Adipocyte (in vitro differentiated cells): ENCODE measurements around the gene ARL4A.

ENCODE experiments used
- DNase-seq: peaks from one replicate; pipeline ENCODE4 v3.0.0-alpha.2; 2015; ENCODE audit warnings: low read depth
- H3K27me3 ChIP-seq: replicated peaks from 2 replicates; pipeline ENCODE4 v1.7.0; 2013; ENCODE audit warnings: mild to moderate bottlenecking, low read length, moderate library complexity; ENCODE audit not compliant: control insufficient read depth, insufficient read depth
- H3K36me3 ChIP-seq: 2 replicates; pipeline ENCODE4 v1.7.0; 2013; ENCODE audit warnings: low read length, mild to moderate bottlenecking, moderate library complexity; ENCODE audit not compliant: control insufficient read depth, insufficient read depth, severe bottlenecking
- H3K4me1 ChIP-seq: 2 replicates; pipeline ENCODE4 v1.7.0; 2013; ENCODE audit warnings: mild to moderate bottlenecking, low read length, moderate library complexity; ENCODE audit not compliant: control insufficient read depth, insufficient read depth
- H3K4me3 ChIP-seq: 2 replicates; pipeline ENCODE4 v1.7.0; 2013; ENCODE audit warnings: mild to moderate bottlenecking, low read length, moderate library complexity
- H3K9ac ChIP-seq: 2 replicates; pipeline ENCODE4 v1.7.0; 2013; ENCODE audit warnings: mild to moderate bottlenecking, low read length, moderate library complexity
- H3K9me3 ChIP-seq: 2 replicates; pipeline ENCODE4 v1.7.0; 2013; ENCODE audit warnings: mild to moderate bottlenecking, low read length, moderate library complexity; ENCODE audit not compliant: control insufficient read depth

The ARL4A gene

DNA sequence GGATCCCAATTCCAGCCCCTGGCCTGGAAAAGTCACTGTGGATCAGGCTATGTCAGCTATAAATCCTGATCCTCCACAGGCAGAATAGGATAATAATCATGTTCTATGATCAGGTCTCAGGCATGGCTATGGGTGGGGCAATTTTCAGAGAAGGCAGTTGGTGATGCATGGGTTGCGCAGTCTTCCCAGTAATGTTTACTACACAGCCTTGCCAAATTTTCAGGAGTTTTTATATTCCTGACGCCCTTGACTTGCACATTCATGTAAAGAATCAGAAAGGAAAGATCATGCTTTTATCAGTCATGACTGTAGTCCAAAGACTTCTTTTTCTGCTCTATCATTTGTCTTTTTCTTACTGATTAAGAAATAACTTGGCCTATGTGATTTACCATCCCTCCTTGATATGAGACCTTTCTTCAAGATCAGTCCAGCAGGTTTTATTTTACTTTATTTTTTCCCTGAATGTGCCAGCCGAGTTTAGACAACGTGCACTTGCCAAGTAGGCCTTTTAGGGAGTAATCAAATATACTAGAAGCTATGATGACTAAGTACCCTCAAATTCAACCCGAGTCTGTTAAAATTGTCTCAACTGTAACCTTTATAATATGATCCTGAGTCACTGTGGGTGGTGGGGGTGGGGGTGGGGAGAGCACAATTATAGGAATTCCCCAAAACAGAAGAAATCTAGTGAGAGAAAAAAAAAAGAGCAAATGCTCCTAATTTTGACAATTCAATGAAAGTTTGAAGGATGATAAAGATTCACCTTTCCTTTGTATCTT is 31.9 kb downstream of the ARL4A start:
- H3K36me3 ChIP-seq = no peaks in the 10 kb centered on the region
- H3K9ac ChIP-seq = peak overlapping the region; percentile 75
- DNase-seq = peak; percentile 73
- H3K4me1 ChIP-seq = peaks cover 37% of the 10 kb centered on the region
- no peaks in the 10 kb centered on the region for H3K27me3 ChIP-seq
- H3K9me3 ChIP-seq = no peaks in the 10 kb centered on the region
- H3K4me3 ChIP-seq = peak overlapping the region; percentile 9

- Histone ChIP-seq H3K4me3 (peak overlapping the region; percentile 9), H3K9ac (peak overlapping the region; percentile 75), H3K9me3 (no peaks in the 10 kb centered on the region), H3K27me3 (no peaks in the 10 kb centered on the region), H3K4me1 (peaks cover 33% of the 10 kb centered on the region), H3K36me3 (no peaks in the 10 kb centered on the region)
- no peak for DNase-seq
Measured at GRCh38 chr7:12719981-12720865, 32.8 kb downstream of the ARL4A start.

- no peak overlapping the region for H3K9ac ChIP-seq
- H3K4me3 ChIP-seq = no peak overlapping the region
- H3K4me1 ChIP-seq = peaks cover 26% of the 10 kb centered on the region
- no peaks in the 10 kb centered on the region for H3K36me3 ChIP-seq
- no peaks in the 10 kb centered on the region for H3K9me3 ChIP-seq
- DNase-seq = no peak
- no peaks in the 10 kb centered on the region for H3K27me3 ChIP-seq
Measured at GRCh38 chr7:12721286-12721830, 33.9 kb downstream of the ARL4A start.

GRCh38 chr7:12722136-12722535 is 34.7 kb downstream of the ARL4A start:
- Histone ChIP-seq H3K36me3 (no peaks in the 10 kb centered on the region), H3K9ac (no peak overlapping the region), H3K4me3 (no peak overlapping the region), H3K9me3 (no peaks in the 10 kb centered on the region), H3K27me3 (no peaks in the 10 kb centered on the region), H3K4me1 (peaks cover 20% of the 10 kb centered on the region)
- no peak for DNase-seq

- Histone ChIP-seq H3K4me1 (peaks cover 26% of the 10 kb centered on the region), H3K36me3 (no peaks in the 10 kb centered on the region), H3K9ac (no peak overlapping the region), H3K9me3 (no peaks in the 10 kb centered on the region), H3K27me3 (no peaks in the 10 kb centered on the region), H3K4me3 (no peak overlapping the region)
- DNase-seq = no peak
Measured at GRCh38 chr7:12722636-12723605, 35.5 kb downstream of the ARL4A start.

DNA sequence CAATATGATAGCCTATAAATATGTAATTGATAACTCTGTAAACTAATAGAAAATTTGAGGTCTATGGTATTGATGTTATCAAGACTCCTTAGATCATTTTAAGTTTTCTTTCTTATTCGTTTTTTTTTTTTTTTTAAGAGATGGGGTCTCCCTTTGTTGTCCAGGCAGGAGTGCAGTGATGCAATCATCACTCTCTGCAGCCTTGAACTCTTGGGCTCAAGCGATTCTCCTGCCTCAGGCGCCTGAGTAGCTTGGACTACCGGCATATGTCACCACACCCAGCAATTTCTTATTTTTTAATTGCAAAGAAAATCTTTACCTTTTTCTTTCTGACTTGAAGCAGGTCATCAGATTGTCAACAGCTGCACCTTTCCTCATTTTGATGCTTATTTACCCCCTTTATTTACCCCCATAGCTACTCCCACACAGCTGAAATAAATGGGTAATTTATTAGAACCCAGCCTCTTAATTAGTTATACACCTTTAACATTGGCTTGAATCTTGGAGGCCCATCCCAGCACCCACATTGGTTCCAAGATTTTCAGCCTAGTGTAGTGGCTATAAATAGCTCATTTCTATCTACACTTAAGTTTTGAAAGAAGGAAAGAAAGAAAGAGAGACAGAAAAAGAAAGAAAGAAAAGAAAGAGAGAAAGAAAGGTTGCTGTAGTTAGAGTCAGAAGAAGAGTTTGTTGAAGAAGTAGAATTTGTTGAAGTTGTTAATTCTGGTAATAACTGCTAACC is 38.3 kb downstream of the ARL4A start:
- Histone ChIP-seq H3K9me3 (no peaks in the 10 kb centered on the region), H3K36me3 (no peaks in the 10 kb centered on the region), H3K4me3 (no peak overlapping the region), H3K9ac (no peak overlapping the region), H3K27me3 (no peaks in the 10 kb centered on the region), H3K4me1 (peaks cover 6% of the 10 kb centered on the region)
- no peak for DNase-seq

DNA sequence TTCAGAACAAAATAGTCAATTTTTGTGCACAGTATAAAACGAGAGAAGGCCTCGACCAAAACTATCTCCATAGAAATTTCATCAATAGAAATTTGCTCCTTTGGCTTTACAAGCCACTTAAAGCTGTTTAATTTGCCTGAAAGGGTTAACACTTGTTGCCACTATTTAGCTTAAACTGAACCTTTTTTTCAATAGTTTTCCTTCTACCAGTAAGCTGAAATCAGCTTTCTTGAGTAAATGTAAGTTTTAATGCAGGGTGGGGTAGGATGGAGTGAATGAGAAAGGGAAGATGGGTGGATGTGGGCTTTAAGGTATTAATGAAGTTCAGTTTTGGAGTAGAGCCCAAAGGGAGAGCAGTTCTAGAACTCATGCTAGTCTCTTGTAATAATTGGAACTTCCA is 39.5 kb downstream of the ARL4A start:
- no peak for DNase-seq
- H3K9me3 ChIP-seq = no peaks in the 10 kb centered on the region
- peaks cover 6% of the 10 kb centered on the region for H3K4me1 ChIP-seq

DNA sequence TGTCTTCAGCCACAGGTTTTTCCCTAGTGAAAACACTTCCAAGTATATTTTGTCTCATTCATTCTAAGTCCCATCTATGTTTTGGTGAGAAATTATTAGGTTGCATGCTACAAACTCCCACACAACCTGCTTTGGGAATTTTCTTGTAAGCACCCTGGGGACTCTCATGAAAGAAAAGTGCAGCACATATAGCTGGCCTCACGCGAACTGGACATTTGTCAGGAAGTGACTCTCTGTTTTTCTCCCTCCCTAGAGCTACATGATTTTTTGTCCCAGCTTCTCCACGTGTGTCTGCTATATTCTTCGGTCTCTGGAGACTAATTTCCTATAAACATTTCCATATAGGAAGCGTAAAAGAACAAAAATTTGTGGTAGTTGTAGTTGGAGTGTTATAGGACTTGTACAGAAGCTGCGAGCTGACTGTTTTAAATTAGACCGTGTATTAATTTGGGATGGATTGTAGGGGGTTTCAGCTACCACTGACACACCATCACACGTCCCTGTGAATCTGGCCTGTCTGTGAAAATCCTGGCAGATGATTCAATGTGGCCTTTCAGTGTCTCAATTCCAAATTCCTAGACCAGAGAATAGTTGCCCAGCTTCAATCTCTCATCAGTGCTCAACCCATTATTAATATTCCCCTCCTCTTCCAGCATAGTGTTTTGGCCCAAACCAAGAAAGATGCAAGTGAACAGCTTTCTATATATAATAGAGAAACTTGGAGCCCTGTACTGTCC is 40.2 kb downstream of the ARL4A start:
- H3K27me3 ChIP-seq = no peaks in the 10 kb centered on the region
- peaks cover 6% of the 10 kb centered on the region for H3K4me1 ChIP-seq
- H3K4me3 ChIP-seq = no peak overlapping the region
- no peaks in the 10 kb centered on the region for H3K9me3 ChIP-seq
- DNase-seq = no peak
- H3K9ac ChIP-seq = no peak overlapping the region
- no peaks in the 10 kb centered on the region for H3K36me3 ChIP-seq

More for the DNA sequence above, 39.5 kb downstream of the ARL4A start:
- Histone ChIP-seq H3K9ac (no peak overlapping the region), H3K27me3 (no peaks in the 10 kb centered on the region), H3K4me3 (no peak overlapping the region), H3K36me3 (no peaks in the 10 kb centered on the region)

DNA sequence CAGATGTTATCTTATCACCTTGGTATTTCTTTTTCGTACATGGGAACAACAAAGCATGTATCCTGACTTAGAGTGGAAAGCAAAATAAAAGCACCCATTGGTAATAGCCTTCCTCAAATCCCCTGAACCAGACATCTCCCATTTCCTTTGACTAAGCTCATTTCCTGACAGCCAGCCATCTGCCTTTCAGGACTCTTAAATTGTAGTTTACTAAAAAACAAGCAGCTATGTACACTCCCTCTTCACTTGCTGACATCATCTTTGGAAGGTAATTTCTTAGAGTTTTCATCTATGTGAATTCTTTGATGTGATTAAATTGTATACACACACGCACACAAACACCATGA is 40.7 kb downstream of the ARL4A start:
- H3K9ac ChIP-seq = no peak overlapping the region
- no peak overlapping the region for H3K4me3 ChIP-seq
- H3K9me3 ChIP-seq = no peaks in the 10 kb centered on the region
- no peaks in the 10 kb centered on the region for H3K36me3 ChIP-seq
- no peak for DNase-seq
- H3K4me1 ChIP-seq = peaks cover 6% of the 10 kb centered on the region
- no peaks in the 10 kb centered on the region for H3K27me3 ChIP-seq

GRCh38 chr7:12729112-12729511 is 41.7 kb downstream of the ARL4A start:
- no peak overlapping the region for H3K9ac ChIP-seq
- no peaks in the 10 kb centered on the region for H3K9me3 ChIP-seq
- H3K36me3 ChIP-seq = no peaks in the 10 kb centered on the region
- peak; percentile 27 for DNase-seq
- H3K27me3 ChIP-seq = no peaks in the 10 kb centered on the region
- peaks cover 6% of the 10 kb centered on the region for H3K4me1 ChIP-seq
- peak overlapping the region; percentile 52 for H3K4me3 ChIP-seq
